Skin epidermis (tissue), 12 donors: ENCODE results near the gene METTL5.
"Not testable (repeated sequence)": the region's sequence is repeated elsewhere in the genome, so short reads cannot be mapped to it uniquely, and the experiment has no call there.

ENCODE experiments used
- H3K27ac ChIP-seq, 21 experiments: fragments of 200-600 bp; sonication (generic) in 11 of 21; one replicate each; pipeline ENCODE4 v1.5.0; 2020; ENCODE audit warnings: mild to moderate bottlenecking in 3 of 21, inconsistent platforms in 2 of 21, moderate library complexity in 2 of 21
- H3K4me3 ChIP-seq, 7 experiments: fragments of 200-600 bp; sonication (generic) in 2 of 7; one replicate each; pipeline ENCODE4 v1.5.0; 2020; ENCODE audit warnings: inconsistent platforms in 2 of 7, mild to moderate bottlenecking in 2 of 7, moderate library complexity in 1 of 7

Gene METTL5

GRCh38 chr2:169838743-169839489 is 14.2 kb upstream of the METTL5 start:
- no peak overlapping the region for H3K4me3 ChIP-seq
- H3K27ac ChIP-seq, result no peak overlapping the region

GRCh38 chr2:169834401-169834800 is 9.7 kb upstream of the METTL5 start:
- Histone ChIP-seq H3K27ac (no peak overlapping the region), H3K4me3 (no peak overlapping the region)

GRCh38 chr2:169828141-169828811 is 3.6 kb upstream of the METTL5 start:
- Histone ChIP-seq H3K4me3 (peak overlapping the region; percentile 62 to 97 (median 82)), H3K27ac (peak overlapping the region; percentile 55 to 95 (median 87))

DNA sequence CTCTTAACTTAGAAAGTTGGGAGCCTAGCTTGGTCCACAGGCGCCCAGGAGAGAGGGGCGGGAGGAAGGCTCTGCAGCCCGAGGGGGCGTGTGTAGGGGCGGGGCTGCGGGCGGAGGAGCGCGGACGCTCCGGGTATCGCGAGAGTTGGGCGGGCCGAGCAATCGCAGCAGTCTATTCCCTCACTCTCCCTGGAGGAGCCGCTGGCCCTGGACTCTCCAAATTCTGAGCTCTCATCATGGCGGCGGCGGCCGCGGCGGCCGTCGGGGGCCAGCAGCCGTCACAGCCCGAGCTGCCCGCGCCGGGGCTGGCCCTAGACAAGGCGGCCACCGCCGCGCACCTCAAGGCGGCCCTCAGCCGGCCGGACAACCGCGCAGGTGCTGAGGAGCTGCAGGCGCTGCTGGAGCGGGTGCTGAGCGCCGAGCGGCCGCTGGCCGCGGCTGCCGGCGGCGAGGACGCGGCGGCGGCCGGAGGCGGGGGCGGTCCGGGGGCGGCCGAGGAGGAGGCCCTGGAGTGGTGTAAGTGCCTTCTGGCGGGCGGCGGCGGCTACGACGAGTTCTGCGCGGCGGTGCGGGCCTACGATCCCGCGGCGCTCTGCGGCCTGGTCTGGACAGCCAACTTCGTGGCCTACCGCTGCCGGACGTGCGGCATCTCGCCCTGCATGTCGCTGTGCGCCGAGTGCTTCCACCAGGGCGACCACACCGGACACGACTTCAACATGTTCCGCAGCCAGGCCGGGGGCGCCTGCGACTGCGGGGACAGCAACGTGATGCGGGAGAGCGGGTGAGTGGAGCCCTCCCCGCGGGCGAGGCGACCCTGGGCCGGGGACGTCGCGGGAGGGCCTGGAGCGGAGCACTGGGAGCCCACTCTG is 2.8 kb upstream of the METTL5 start, which contains the start of gene UBR3:
UBR3 (plus strand) TSS at position 183 of the 869 bp plus-strand sequence; CDS start at position 237, 54 bp downstream.
- peak within 1 kb of the TSS; percentile 55 to 95 (median 87) for H3K27ac ChIP-seq
- H3K4me3 ChIP-seq, result peak within 1 kb of the TSS; percentile 62 to 97 (median 82)

- peak overlapping the region in 18 of 21 experiments; percentile 78 to 91 (median 87) for H3K27ac ChIP-seq
Observed at GRCh38 chr2:169823996-169824372, 721 bp downstream of the METTL5 start.

GRCh38 chr2:169822785-169823392 is 1.8 kb downstream of the METTL5 start:
- H3K27ac ChIP-seq, result no peak overlapping the region
- no peak overlapping the region for H3K4me3 ChIP-seq

More at GRCh38 chr2:169823996-169824372, 721 bp downstream of the METTL5 start:
- H3K4me3 ChIP-seq, result peak overlapping the region; percentile 67 to 88 (median 76)

DNA sequence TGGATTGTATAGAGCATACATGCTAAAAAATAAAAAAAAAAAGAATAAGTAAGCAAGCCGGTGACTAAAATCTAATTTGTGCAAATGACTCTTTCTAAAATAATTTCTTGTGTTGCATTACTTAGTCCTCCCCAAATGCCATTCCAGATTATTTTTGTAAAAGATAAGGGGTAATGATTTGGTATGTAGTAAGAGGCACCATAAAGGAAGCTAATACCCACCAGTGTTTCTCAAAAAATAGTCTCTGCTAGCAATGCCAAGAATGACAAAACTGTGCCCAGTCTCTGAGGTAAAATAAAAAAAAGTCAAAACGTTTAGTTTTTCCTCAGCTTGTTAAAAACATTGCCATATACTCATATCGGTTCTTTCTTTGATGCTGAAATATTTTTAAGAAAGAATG is 2.7 kb downstream of the METTL5 start:
- H3K4me3 ChIP-seq, result no peak overlapping the region

GRCh38 chr2:169820101-169820500 is 4.6 kb downstream of the METTL5 start:
- H3K4me3 ChIP-seq, result not testable (repeated sequence)
- H3K27ac ChIP-seq, result peak overlapping the region in 1 of 21 experiments; percentile 34

More for the DNA sequence above, 2.7 kb downstream of the METTL5 start:
- no peak overlapping the region for H3K27ac ChIP-seq

GRCh38 chr2:169819106-169819505 is 5.6 kb downstream of the METTL5 start:
- no peak overlapping the region for H3K4me3 ChIP-seq
- H3K27ac ChIP-seq, result no peak overlapping the region

GRCh38 chr2:169818241-169818640 is 6.5 kb downstream of the METTL5 start:
- Histone ChIP-seq H3K27ac (no peak overlapping the region), H3K4me3 (no peak overlapping the region)

GRCh38 chr2:169817369-169817768 is 7.3 kb downstream of the METTL5 start:
- not testable (repeated sequence) for H3K27ac ChIP-seq, H3K4me3 ChIP-seq

- not testable (repeated sequence) for H3K4me3 ChIP-seq, H3K27ac ChIP-seq
Observed at GRCh38 chr2:169816961-169817360, 7.7 kb downstream of the METTL5 start.

- no peak overlapping the region for H3K27ac ChIP-seq
- no peak overlapping the region for H3K4me3 ChIP-seq
Observed at GRCh38 chr2:169815849-169816248, 8.9 kb downstream of the METTL5 start.

DNA sequence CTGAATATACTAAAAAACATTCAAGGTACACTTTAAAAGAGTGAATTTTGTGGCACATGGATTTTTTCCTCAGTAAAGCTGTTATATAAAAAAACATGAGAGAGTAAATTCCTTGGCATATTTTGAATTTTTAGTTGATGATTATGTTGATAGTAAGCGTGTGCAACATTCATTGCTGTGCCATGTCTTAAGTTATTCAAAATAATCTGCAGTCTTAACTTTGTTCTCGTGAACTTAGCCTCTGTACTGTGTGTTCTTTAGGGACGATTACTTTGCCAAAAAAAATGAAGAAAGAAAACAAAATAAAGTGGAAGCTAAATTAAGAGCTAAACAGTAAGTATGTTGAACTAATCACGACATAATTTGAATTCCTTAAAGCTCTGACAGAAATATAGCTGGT is 16.5 kb downstream of the METTL5 start:
- no peak overlapping the region for H3K27ac ChIP-seq
- H3K4me3 ChIP-seq, result no peak overlapping the region

DNA sequence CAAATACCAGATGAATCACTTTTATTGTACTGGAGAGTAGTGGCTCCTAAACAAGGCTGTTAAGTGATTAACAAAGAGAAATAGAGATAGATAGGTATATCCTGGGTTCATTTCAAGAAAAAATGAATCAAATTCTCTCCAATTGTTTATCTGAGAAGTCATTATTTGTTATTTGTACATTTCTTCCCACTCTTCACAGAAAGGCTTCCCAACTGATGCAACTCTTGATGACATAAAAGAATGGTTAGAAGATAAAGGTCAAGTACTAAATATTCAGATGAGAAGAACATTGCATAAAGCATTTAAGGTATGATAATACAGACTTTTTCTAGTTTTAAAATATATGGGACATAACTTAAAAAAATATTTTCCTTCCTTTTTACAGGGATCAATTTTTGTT is 18.1 kb downstream of the METTL5 start:
- no peak overlapping the region for H3K4me3 ChIP-seq
- H3K27ac ChIP-seq, result no peak overlapping the region

DNA sequence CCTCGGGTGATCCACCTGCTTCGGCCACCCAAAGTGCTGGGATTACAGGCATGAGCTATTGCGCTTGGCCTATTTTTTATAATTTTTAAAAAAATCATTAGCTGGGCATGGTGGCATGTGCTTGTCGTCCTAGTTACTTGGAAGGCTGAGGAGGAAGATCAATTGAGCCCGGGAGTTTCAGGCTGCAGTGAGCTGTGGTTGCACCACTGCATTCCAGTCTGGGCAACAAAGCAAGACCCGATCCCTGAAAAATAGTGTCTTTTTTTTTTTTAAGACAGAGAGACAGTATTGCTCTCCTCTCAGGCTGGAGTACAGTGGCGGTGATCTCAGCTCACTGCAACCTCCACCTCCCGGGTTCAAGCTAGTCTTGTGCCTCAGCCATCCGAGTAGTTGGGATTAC is 21.2 kb downstream of the METTL5 start:
- H3K4me3 ChIP-seq, result no peak overlapping the region
- H3K27ac ChIP-seq, result no peak overlapping the region

- H3K27ac ChIP-seq, result peak within 1 kb of the TSS; percentile 33 to 94 (median 86)
- H3K4me3 ChIP-seq, result peak within 1 kb of the TSS; percentile 72 to 91 (median 81)
Observed at GRCh38 chr2:169798718-169799592, 25.8 kb downstream of the METTL5 start, which contains the start of gene SSB. TSS of gene SSB (plus strand) at chr2:169798871. CDS start at chr2:169800961, 2,090 bp downstream.

GRCh38 chr2:169798397-169798717 is 26.3 kb downstream of the METTL5 start:
- Histone ChIP-seq H3K4me3 (peak overlapping the region; percentile 72 to 91 (median 81)), H3K27ac (peak overlapping the region in 19 of 21 experiments; percentile 72 to 94 (median 88))

DNA sequence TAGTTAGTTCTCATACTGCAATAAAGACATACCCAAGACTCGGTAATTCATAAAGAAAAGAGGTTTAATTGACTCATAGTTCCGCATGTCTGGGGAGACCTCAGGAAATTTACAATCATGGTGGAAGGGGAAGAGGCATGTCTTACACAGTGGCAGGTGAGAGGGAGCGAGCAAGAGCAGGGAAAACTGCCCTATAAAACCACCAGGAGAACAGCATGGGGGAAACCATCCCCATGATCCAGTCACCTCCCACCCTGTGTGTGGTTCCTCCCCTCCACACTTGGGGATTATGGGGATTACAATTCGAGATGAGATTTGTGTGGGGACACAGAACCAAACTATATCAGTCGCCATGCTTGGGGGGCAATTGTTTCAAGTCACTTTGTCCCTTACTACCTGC is 27.1 kb downstream of the METTL5 start:
- H3K27ac ChIP-seq, result no peak overlapping the region
- H3K4me3 ChIP-seq, result no peak overlapping the region
